ENCODE data around the gene HSPB2. TPM values are rescaled to one million over a fixed set of nuclear protein-coding genes. Genes with fewer than 3 reads are reported as not detected.

HSPB2 gene
- total and polyA plus RNA-seq, 10 of the 15 experiments (the other 5 are each of a cell fraction or from before 2014, with no cell fraction given) = not detected

DNA sequence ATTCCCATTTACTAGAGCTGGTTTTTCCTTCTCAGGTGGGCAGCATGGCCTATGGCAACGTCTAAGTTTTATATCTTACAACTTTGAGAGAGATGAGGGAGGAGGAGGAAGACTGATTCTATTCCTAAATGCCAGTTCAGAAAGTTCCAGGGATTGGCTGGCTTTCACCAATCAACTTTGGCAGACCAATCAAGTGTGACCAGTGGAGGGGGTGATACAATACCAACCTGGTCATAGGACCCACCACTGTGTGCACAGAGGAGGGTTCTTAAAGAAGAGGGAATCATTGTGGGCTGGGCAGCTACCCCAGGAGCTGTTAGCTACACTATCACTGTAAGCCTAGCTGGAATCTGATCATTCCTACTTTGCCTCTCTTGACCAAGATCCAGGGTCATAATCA, 32.7 kb downstream of the HSPB2 start:
- no peak for DNase-seq (ENCODE audit: low read depth, low spot score)
- H2AFZ ChIP-seq (ENCODE audit: control insufficient read depth, low read depth, low read length) = no peak overlapping the region
- no peak overlapping the region for H3K4me3 ChIP-seq
- no peaks in the 10 kb centered on the region for H3K79me2 ChIP-seq (ENCODE audit: control insufficient read depth, insufficient read depth, low read length)
- no peaks in the 10 kb centered on the region for H4K20me1 ChIP-seq (ENCODE audit: control insufficient read depth, insufficient read depth)
- ChIA-PET SMC1A (ENCODE audit: uncharacterized antibody, unreplicated experiment) (interaction anchor here (0.6 to 1.0 kb wide), 4 partner anchors 9 to 50 kb away, joined by 3 to 4 read pairs (median 4); no protein-coding TSS in a partner anchor), RAD21 (ENCODE audit: unreplicated experiment) (interaction anchor here (0.6 to 2.1 kb wide), 2 partner anchors 10 to 13 kb away, joined by 3 to 4 read pairs; no protein-coding TSS in a partner anchor), POLR2A (interaction anchor here (0.7 kb wide), 1 partner anchor 18 kb away, joined by 3 read pairs; no protein-coding TSS in a partner anchor), CTCF (interaction anchor here (0.7 to 2.0 kb wide), 4 partner anchors 11 to 335 kb away, joined by 3 to 9 read pairs (median 6); no protein-coding TSS in a partner anchor)
- H3K4me1 ChIP-seq (ENCODE audit: control insufficient read depth, insufficient read depth, low read length) = peaks cover 10% of the 10 kb centered on the region
- FAIRE-seq = no peak
- in situ Hi-C loops (cut with MboI) (loop anchor here (10.0 kb wide), 1 partner anchor 60 kb away; no protein-coding TSS in a partner anchor), intact Hi-C loops (cut with micrococcal nuclease; ENCODE audit: unreplicated experiment) (no loop called here)
- WGBS (ENCODE audit: insufficient coverage, insufficient replicate concordance, low lambda C conversion rate, missing lambda C conversion rate) = 0% methylated on average over 1 of the region's 1 CpG
- H3K27me3 ChIP-seq (replicated peaks in 1 of 2; ENCODE audit: control insufficient read depth in 2 of 2, insufficient read depth in 2 of 2, low read length in 1 of 2) = no peaks in the 10 kb centered on the region
- H3K36me3 ChIP-seq (ENCODE audit: control insufficient read depth in 2 of 2, insufficient read depth in 2 of 2, low read length in 1 of 2) = no peaks in the 10 kb centered on the region
- no peaks in the 10 kb centered on the region for H3K9me3 ChIP-seq (replicated peaks; ENCODE audit: control insufficient read depth, insufficient read depth, low read length)
- H3K4me2 ChIP-seq (ENCODE audit: control insufficient read depth, insufficient read depth) = no peak overlapping the region
- no TSS peak for BruUV-seq (replicated peaks)
- H3K27ac ChIP-seq (ENCODE audit: control insufficient read depth, insufficient read depth) = no peak overlapping the region
- TF ChIP-seq SRF (IDR thresholded peaks at IDR 0.05; ENCODE audit: low read depth in 2 of 2, low read length in 2 of 2) (no peak), CBX3 (IDR thresholded peaks at IDR 0.05; ENCODE audit: borderline replicate concordance, low read depth) (no peak), JUND (IDR thresholded peaks at IDR 0.05; ENCODE audit: low read depth, low read length) (no peak), DPF2 (IDR thresholded peaks at IDR 0.05) (no peak), POLR2A (IDR thresholded peaks at IDR 0.05; ENCODE audit: low read depth, low read length) (no peak), YBX1 (IDR thresholded peaks at IDR 0.05) (no peak), ZNF622 (IDR thresholded peaks at IDR 0.05) (no peak), SREBF2 (IDR thresholded peaks at IDR 0.05; ENCODE audit: low read length) (no peak), NBN (IDR thresholded peaks at IDR 0.05) (no peak), MXI1 (IDR thresholded peaks at IDR 0.05; ENCODE audit: low read depth, low read length) (no peak), FOXM1 (IDR thresholded peaks at IDR 0.05; ENCODE audit: low read depth, low read length) (no peak), SIX5 (IDR thresholded peaks at IDR 0.05; ENCODE audit: low read depth, low read length, severe bottlenecking) (no peak), ZNF207 (IDR thresholded peaks at IDR 0.05; ENCODE audit: borderline replicate concordance) (no peak), HDGF (IDR thresholded peaks at IDR 0.05) (no peak), NFIC (IDR thresholded peaks at IDR 0.05; ENCODE audit: low read depth, low read length) (no peak), LARP7 (IDR thresholded peaks at IDR 0.05) (no peak)
- TF ChIP-seq, protein P1, sequence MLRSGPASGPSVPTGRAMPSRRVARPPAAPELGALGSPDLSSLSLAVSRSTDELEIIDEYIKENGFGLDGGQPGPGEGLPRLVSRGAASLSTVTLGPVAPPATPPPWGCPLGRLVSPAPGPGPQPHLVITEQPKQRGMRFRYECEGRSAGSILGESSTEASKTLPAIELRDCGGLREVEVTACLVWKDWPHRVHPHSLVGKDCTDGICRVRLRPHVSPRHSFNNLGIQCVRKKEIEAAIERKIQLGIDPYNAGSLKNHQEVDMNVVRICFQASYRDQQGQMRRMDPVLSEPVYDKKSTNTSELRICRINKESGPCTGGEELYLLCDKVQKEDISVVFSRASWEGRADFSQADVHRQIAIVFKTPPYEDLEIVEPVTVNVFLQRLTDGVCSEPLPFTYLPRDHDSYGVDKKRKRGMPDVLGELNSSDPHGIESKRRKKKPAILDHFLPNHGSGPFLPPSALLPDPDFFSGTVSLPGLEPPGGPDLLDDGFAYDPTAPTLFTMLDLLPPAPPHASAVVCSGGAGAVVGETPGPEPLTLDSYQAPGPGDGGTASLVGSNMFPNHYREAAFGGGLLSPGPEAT (IDR thresholded peaks at IDR 0.05; ENCODE audit: low read depth) = no peak
- TF ChIP-seq, protein P2, sequence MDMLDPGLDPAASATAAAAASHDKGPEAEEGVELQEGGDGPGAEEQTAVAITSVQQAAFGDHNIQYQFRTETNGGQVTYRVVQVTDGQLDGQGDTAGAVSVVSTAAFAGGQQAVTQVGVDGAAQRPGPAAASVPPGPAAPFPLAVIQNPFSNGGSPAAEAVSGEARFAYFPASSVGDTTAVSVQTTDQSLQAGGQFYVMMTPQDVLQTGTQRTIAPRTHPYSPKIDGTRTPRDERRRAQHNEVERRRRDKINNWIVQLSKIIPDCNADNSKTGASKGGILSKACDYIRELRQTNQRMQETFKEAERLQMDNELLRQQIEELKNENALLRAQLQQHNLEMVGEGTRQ (IDR thresholded peaks at IDR 0.05; ENCODE audit: borderline replicate concordance, low read depth, low read length) = no peak
- TF ChIP-seq, protein P3, sequence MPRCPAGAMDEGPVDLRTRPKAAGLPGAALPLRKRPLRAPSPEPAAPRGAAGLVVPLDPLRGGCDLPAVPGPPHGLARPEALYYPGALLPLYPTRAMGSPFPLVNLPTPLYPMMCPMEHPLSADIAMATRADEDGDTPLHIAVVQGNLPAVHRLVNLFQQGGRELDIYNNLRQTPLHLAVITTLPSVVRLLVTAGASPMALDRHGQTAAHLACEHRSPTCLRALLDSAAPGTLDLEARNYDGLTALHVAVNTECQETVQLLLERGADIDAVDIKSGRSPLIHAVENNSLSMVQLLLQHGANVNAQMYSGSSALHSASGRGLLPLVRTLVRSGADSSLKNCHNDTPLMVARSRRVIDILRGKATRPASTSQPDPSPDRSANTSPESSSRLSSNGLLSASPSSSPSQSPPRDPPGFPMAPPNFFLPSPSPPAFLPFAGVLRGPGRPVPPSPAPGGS (IDR thresholded peaks at IDR 0.05; ENCODE audit: borderline replicate concordance, insufficient read depth, low read depth, low read length, poor library complexity, severe bottlenecking) = no peak
- TF ChIP-seq, protein P4, sequence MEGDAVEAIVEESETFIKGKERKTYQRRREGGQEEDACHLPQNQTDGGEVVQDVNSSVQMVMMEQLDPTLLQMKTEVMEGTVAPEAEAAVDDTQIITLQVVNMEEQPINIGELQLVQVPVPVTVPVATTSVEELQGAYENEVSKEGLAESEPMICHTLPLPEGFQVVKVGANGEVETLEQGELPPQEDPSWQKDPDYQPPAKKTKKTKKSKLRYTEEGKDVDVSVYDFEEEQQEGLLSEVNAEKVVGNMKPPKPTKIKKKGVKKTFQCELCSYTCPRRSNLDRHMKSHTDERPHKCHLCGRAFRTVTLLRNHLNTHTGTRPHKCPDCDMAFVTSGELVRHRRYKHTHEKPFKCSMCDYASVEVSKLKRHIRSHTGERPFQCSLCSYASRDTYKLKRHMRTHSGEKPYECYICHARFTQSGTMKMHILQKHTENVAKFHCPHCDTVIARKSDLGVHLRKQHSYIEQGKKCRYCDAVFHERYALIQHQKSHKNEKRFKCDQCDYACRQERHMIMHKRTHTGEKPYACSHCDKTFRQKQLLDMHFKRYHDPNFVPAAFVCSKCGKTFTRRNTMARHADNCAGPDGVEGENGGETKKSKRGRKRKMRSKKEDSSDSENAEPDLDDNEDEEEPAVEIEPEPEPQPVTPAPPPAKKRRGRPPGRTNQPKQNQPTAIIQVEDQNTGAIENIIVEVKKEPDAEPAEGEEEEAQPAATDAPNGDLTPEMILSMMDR (IDR thresholded peaks at IDR 0.05 in 2 of 3, conservative IDR thresholded peaks at IDR 0.05 in 1 of 3; ENCODE audit: control insufficient read depth in 2 of 3, extremely low read depth in 1 of 3, insufficient read depth in 1 of 3, low read depth in 3 of 3, low read length in 3 of 3) = no peak
- H3K9ac ChIP-seq (ENCODE audit: control insufficient read depth, insufficient read depth, low read length) = no peak overlapping the region
- no peak for ATAC-seq
